B cell (primary cell): ENCODE data around the gene TOR1AIP1. TPM values are rescaled to one million over a fixed set of nuclear protein-coding genes. Genes with fewer than 3 reads are reported as not detected.

Experiments used
- ATAC-seq: fragments of 200-7000 bp; cut with Tn5 transposase; one replicate; pipeline ENCODE4 v1.10.0; 2021; ENCODE audit warnings: low read depth, mild to moderate bottlenecking, moderate number of reproducible peaks, moderate library complexity
- CTCF ChIA-PET: fragments of 350-600 bp; sonication (Branson Sonifier 250); formaldehyde crosslinking; loops from one replicate; lab custom pipeline; 2021; ENCODE audit warnings: antibody characterized with exemption, inconsistent platforms; lab: Charles Lee
- POLR2A ChIA-PET: fragments of 350-600 bp; sonication (Branson Sonifier 250); formaldehyde crosslinking; loops from one replicate; lab custom pipeline; 2021; ENCODE audit warnings: antibody characterized with exemption; lab: Charles Lee
- DNase-seq: peaks from one replicate; pipeline ENCODE4 v3.0.0; 2013
- H2AFZ ChIP-seq: 2 replicates; pipeline ENCODE4 v1.6.1; 2012; ENCODE audit warnings: mild to moderate bottlenecking, low read depth, low read length; ENCODE audit not compliant: insufficient read depth, poor library complexity, severe bottlenecking
- H3K27ac ChIP-seq, 2 donors: 1 replicate in 1 of 2; 2 replicates in 1 of 2; pipeline ENCODE4 v1.5.1; 2012 to 2013; ENCODE audit warnings: low read length in 2 of 2, mild to moderate bottlenecking in 2 of 2, moderate library complexity in 1 of 2
- H3K27me3 ChIP-seq, 4 experiments: fragments of 200-600 bp in 1 of 4; sonication (generic) in 1 of 4; replicated peaks in 1 of 4; 1 replicate in 2 of 4; 2 replicates in 2 of 4; pipeline versions ENCODE4 v1.6.1 to v1.7.0; 2013 to 2016; ENCODE audit warnings: low read length in 3 of 4, mild to moderate bottlenecking in 2 of 4, mixed read lengths in 1 of 4, moderate library complexity in 1 of 4; ENCODE audit not compliant: insufficient read depth in 4 of 4, control insufficient read depth in 3 of 4; ENCODE audit errors: control extremely low read depth in 1 of 4
- H3K36me3 ChIP-seq, 2 experiments: replicated peaks in 1 of 2; 1 replicate in 1 of 2; 2 replicates in 1 of 2; pipeline versions ENCODE4 v1.6.1 to v1.7.1; 2013; ENCODE audit warnings: low read length in 1 of 2; ENCODE audit not compliant: insufficient read depth in 2 of 2, control insufficient read depth in 1 of 2; ENCODE audit errors: control extremely low read depth in 1 of 2, extremely low read depth in 1 of 2
- H3K4me1 ChIP-seq, 2 donors: fragments of 200-600 bp in 1 of 2; sonication (generic) in 1 of 2; 1 replicate in 1 of 2; 2 replicates in 1 of 2; pipeline versions ENCODE4 v1.5.1 to v1.6.1; 2013 to 2017; ENCODE audit warnings: low read length in 2 of 2; ENCODE audit not compliant: control insufficient read depth in 2 of 2, insufficient read depth in 2 of 2
- H3K4me2 ChIP-seq: replicated peaks from 2 replicates; pipeline ENCODE3; 2012; ENCODE audit warnings: mild to moderate bottlenecking, low read depth, low read length; ENCODE audit not compliant: poor library complexity, severe bottlenecking
- H3K4me3 ChIP-seq, 5 experiments: fragments of 200-600 bp in 1 of 5; sonication (generic) in 1 of 5; 1 replicate in 3 of 5; 2 replicates in 2 of 5; pipeline versions ENCODE4 v1.5.1 to v1.7.0; 2011 to 2016; ENCODE audit warnings: low read length in 4 of 5, mild to moderate bottlenecking in 4 of 5, low read depth in 2 of 5, control low read depth in 1 of 5, moderate library complexity in 1 of 5; ENCODE audit not compliant: insufficient read depth in 1 of 5; ENCODE audit errors: control extremely low read depth in 1 of 5, extremely low read depth in 1 of 5
- H3K79me2 ChIP-seq: fragments of 200-600 bp; sonication (generic); one replicate; pipeline ENCODE4 v1.6.0; 2016; ENCODE audit warnings: low read length; ENCODE audit not compliant: control insufficient read depth, insufficient read depth
- H3K9ac ChIP-seq: fragments of 200-600 bp; sonication (generic); 2 replicates; pipeline ENCODE4 v1.6.1; 2017; ENCODE audit warnings: mild to moderate bottlenecking, low read length, moderate library complexity
- H3K9me3 ChIP-seq, 3 donors: one replicate each; pipeline versions ENCODE4 v1.6.1 to v1.7.1; 2013; ENCODE audit warnings: low read length in 2 of 3; ENCODE audit not compliant: control insufficient read depth in 2 of 3, insufficient read depth in 1 of 3; ENCODE audit errors: control extremely low read depth in 1 of 3
- H4K20me1 ChIP-seq: 2 replicates; pipeline ENCODE4 v1.6.0; 2012; ENCODE audit warnings: mild to moderate bottlenecking, low read length; ENCODE audit not compliant: insufficient read depth, control insufficient read depth, poor library complexity, severe bottlenecking
- H3K27ac Mint-ChIP-seq: one replicate; pipeline ENCODE4 v1.8.0; 2021; ENCODE audit warnings: mixed read lengths
- H3K27me3 Mint-ChIP-seq: one replicate; pipeline ENCODE4 v1.8.0; 2021; ENCODE audit warnings: mixed read lengths
- H3K4me1 Mint-ChIP-seq: one replicate; pipeline ENCODE4 v1.8.0; 2021; ENCODE audit warnings: mixed read lengths
- H3K4me3 Mint-ChIP-seq: one replicate; pipeline ENCODE4 v1.8.0; 2021; ENCODE audit warnings: mixed read lengths
- H3K9me3 Mint-ChIP-seq: one replicate; pipeline ENCODE4 v1.8.0; 2022; ENCODE audit warnings: mixed read lengths; ENCODE audit not compliant: insufficient read depth
- CTCF ChIP-seq: fragments of 200-600 bp; IDR thresholded peaks from one replicate; pipeline ENCODE4 v1.8.0; 2022; ENCODE audit warnings: antibody characterized with exemption, mild to moderate bottlenecking
- EZH2 ChIP-seq: IDR thresholded peaks from 2 replicates; pipeline ENCODE4 v1.6.1; 2012; ENCODE audit warnings: borderline replicate concordance, low read depth, mild to moderate bottlenecking, moderate library complexity, low read length; ENCODE audit not compliant: insufficient read depth, poor library complexity, severe bottlenecking
- WGBS: methylation state at CpG from one replicate; pipeline ENCODE4 v1.1.5; 2013; ENCODE audit warnings: missing lambda C conversion rate; ENCODE audit not compliant: insufficient coverage; 5-methylcytosine and 5-hydroxymethylcytosine counted together
- intact Hi-C: fragments of 100-400 bp; cut with micrococcal nuclease; formaldehyde crosslinking; loops from one replicate; pipeline ENCODE4 v1.10.0; 2022
- polyA plus RNA-seq: library from polyadenylated mRNA; depleted of rRNA; stranded (reverse); fragments of >200 nt; gene quantifications from 2 replicates; pipeline ENCODE4 v1.2.3, GENCODE V29; 2012
- total RNA-seq, 2 donors: library from RNA; stranded (reverse); fragments of 120-200 nt in 1 of 2; gene quantifications; 1 replicate in 1 of 2; 2 replicates in 1 of 2; pipeline versions ENCODE4 v1.2.3 to v1.2.4, GENCODE V29; 2013 to 2022

TOR1AIP1 gene
- total and polyA plus RNA-seq, 2 donors (not counting 1 experiment from before 2014, with no cell fraction given), result 43.3 to 98.1 TPM

DNA sequence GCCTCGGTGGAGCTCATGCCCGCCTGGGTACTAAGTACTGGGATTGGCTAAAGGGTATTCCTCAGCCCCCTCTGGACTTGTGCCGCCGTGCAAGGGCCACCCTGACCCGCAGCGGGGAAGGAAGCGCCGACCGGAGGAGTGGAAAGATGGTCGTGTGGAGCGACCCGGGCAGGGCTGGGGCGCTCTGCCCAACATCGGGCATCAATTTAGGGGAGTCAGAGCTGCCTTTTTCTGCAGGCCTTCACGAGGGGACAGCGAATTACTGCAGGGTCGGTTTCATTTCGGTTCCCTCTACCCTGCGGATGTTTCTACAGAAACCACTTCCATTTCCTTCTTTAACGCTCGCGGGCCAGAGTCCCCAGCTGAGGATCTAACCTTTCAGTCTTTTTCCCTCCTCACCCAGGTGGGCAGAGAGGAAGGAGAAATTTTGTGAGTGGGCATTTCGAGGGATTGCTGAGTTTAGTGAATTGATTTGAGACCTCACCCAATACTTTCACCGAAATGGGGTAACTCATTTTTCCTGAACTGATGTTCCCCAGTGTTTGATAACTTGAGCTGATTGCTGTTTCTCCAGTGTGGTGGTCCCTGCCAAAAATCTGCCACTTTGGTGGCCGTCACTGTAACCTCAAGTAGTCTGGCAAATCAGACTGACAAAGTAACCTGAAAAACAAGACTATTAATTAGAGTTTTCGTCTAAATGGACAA, 1.1 kb downstream of the TOR1AIP1 start:
- peaks cover 54% of the 10 kb centered on the region for H3K4me1 Mint-ChIP-seq

More for the DNA sequence above, 1.1 kb downstream of the TOR1AIP1 start:
- Histone ChIP-seq H3K4me3 (peak overlapping the region; percentile 67 to 99 (median 92)), H3K4me2 (peak overlapping the region; percentile 86), H3K36me3 (peaks cover 11 to 21% of the 10 kb centered on the region in 2 experiments), H3K9ac (peak overlapping the region; percentile 98), H4K20me1 (no peaks in the 10 kb centered on the region), H3K9me3 (no peaks in the 10 kb centered on the region), H3K79me2 (peaks cover 55% of the 10 kb centered on the region), H3K4me1 (peaks cover 22 to 44% of the 10 kb centered on the region in 2 donors), H3K27me3 (no peaks in the 10 kb centered on the region), H2AFZ (peak overlapping the region; percentile 80), H3K27ac (peak overlapping the region; percentile 99 to 100)
- Mint-ChIP-seq H3K27me3 (no peaks in the 10 kb centered on the region), H3K27ac (peak overlapping the region; percentile 100), H3K9me3 (no peaks in the 10 kb centered on the region), H3K4me3 (peak overlapping the region; percentile 99)
- POLR2A ChIA-PET, result interaction anchor here (0.5 to 2.7 kb wide), 4 partner anchors 70 to 1250 kb away, joined by 3 to 31 read pairs (median 11); partner anchors contain the start of genes ACBD6, CEP350 and QSOX1
- CTCF ChIA-PET, result interaction anchor here (0.9 to 2.3 kb wide), 4 partner anchors 14 to 110 kb away, joined by 3 to 25 read pairs (median 8); partner anchors contain the start of gene CEP350
- TF ChIP-seq CTCF, result no peak
- no peak for TF ChIP-seq EZH2
- ATAC-seq, result peak; percentile 17
- WGBS, result 0% methylated on average over 19 of the region's 26 CpGs
- intact Hi-C loops, result loop anchor here (2.0 to 10.0 kb wide), 5 partner anchors 518 to 1206 kb away; partner anchors contain the start of genes AXDND1, FAM20B, IER5 and TOR3A
- DNase-seq, result no peak
